ENCODE measurements around the gene PVALB. TPM values are rescaled to one million over a fixed set of nuclear protein-coding genes. Genes with fewer than 3 reads are reported as not detected.

The PVALB gene, protein sequence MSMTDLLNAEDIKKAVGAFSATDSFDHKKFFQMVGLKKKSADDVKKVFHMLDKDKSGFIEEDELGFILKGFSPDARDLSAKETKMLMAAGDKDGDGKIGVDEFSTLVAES
- polyA plus RNA-seq (2013), result 0.11 and 0.40 TPM in 2 replicates

DNA sequence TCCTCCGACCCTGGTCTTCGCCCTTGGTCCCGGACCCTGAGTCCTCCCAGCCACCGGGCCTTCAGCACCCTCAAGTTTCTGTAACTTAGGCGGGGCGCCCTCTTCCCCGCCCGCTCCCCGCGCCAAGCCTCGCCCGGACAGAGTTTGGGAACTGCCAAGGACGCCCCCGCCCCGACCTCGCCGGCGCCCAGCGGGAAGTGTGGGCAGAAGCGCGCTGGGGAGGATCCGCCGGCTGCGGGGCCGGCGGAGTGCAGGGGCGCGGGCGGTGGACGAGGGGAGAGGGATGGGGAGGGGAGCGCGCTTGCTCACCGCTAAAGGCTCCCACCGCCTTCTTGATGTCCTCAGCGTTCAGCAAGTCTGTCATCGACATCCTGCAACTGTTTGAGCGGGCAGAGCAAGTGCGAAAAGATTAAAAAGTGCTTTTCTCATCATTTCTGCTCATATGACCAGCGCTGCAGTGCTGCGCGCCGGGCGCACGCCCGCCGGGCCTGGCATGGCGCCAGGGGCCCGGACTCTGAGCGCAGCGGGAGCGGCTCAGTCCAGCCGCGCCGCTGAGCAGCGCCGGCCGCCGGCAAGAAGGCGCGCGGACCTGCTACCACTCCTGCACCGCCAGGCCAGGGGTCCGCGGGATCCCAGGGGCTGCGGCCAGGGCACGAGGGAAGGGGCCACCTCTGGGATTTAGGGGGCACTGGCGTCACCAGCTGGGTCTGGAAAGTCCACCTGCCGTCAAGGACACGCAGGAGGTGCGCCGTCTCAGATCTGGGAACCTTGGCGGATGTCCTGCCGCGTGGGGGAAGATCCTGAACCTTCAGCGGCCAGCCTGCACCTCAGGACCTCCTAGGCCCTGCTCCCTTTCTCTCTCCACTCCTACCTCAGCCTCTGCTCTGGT lies at the start of gene PVALB:
PVALB (minus strand) TSS at position 400 of the 889 bp plus-strand sequence; CDS start at position 370, 30 bp downstream.
- Histone ChIP-seq H2AK5ac (ENCODE audit: low read length) (no peak within 1 kb of the TSS), H3K79me1 (ENCODE audit: low read length) (no peaks in the 10 kb centered on the region), H3K36me3 (ENCODE audit: control insufficient read depth in 1 of 2, insufficient read depth in 2 of 2, low read length in 2 of 2) (no peaks in the 10 kb centered on the region), H3K79me2 (ENCODE audit: control insufficient read depth, insufficient read depth, low read length, poor library complexity) (no peaks in the 10 kb centered on the region), H3K9ac (ENCODE audit: low read length) (no peak within 1 kb of the TSS), H4K12ac (ENCODE audit: low read depth, low read length) (no peak within 1 kb of the TSS), H2BK5ac (ENCODE audit: low read depth, low read length, poor library complexity) (no peak within 1 kb of the TSS), H3K4me3 (ENCODE audit: low read depth, low read length) (no peak within 1 kb of the TSS), H3K18ac (ENCODE audit: low read length) (no peak within 1 kb of the TSS), H3K4ac (ENCODE audit: low read depth, low read length) (no peak within 1 kb of the TSS), H2AFZ (ENCODE audit: insufficient read depth, low read length, poor library complexity) (no peak within 1 kb of the TSS), H3K23ac (ENCODE audit: low read length) (no peak within 1 kb of the TSS), H4K91ac (ENCODE audit: low read depth, low read length) (no peak within 1 kb of the TSS), H3K27ac (ENCODE audit: low read depth, low read length) (no peak within 1 kb of the TSS), H3K27me3 (ENCODE audit: insufficient read depth, low read length) (peaks cover 38% of the 10 kb centered on the region), H3K4me1 (ENCODE audit: control insufficient read depth in 1 of 2, insufficient read depth in 2 of 2, low read length in 2 of 2) (peaks cover 0 to 4% of the 10 kb centered on the region in 2 experiments), H3K14ac (ENCODE audit: low read length) (no peak within 1 kb of the TSS), H3K4me2 (ENCODE audit: low read length) (no peak within 1 kb of the TSS), H2BK120ac (ENCODE audit: insufficient read depth, low read length, poor library complexity) (no peak within 1 kb of the TSS), H2BK12ac (ENCODE audit: low read length) (no peak within 1 kb of the TSS), H3K9me3 (ENCODE audit: insufficient read depth, low read depth, low read length) (peaks cover 5% of the 10 kb centered on the region), H4K8ac (ENCODE audit: low read depth, low read length) (no peak within 1 kb of the TSS)
- DNase-seq, result peak in 1 of 2 donors; percentile 38
- no CpG with 5 or more reads among the region's 75 CpGs for WGBS (ENCODE audit: extremely low coverage, insufficient coverage, insufficient read length)

DNA sequence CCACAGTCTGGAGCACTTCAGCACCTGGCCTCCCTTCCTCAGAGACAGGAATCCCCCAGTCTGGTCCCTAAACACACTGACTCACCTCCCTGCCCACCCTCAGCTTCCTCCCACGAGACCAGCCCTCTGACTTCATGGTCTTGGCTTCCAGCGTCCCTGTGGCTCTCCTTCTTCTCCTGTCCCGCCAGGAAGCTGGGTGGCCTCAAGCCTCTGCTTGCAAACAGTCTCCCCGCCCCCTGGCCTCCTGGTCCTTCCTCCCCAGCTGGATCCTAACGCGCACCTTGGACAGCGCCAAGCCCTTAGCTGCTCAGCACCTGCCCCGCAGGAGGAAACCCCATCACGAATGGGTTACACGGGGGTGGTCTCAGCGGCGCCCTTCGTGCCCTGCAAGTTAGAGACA lies 48.5 kb upstream of the PVALB start:
- no peaks in the 10 kb centered on the region for H3K79me1 ChIP-seq (ENCODE audit: low read length)
- H3K9me3 ChIP-seq (ENCODE audit: insufficient read depth, low read depth, low read length), result peaks cover 4% of the 10 kb centered on the region
- DNase-seq, result peak; percentile 38 to 45
- H2BK5ac ChIP-seq (ENCODE audit: low read depth, low read length, poor library complexity), result no peak overlapping the region
- H4K12ac ChIP-seq (ENCODE audit: low read depth, low read length), result no peak overlapping the region
- H4K91ac ChIP-seq (ENCODE audit: low read depth, low read length), result no peak overlapping the region
- H3K18ac ChIP-seq (ENCODE audit: low read length), result no peak overlapping the region
- H3K23ac ChIP-seq (ENCODE audit: low read length), result no peak overlapping the region
- WGBS (ENCODE audit: extremely low coverage, insufficient coverage, insufficient read length), result no CpG with 5 or more reads among the region's 13 CpGs
- H2BK12ac ChIP-seq (ENCODE audit: low read length), result no peak overlapping the region
- H4K8ac ChIP-seq (ENCODE audit: low read depth, low read length), result no peak overlapping the region
- no peak overlapping the region for H3K14ac ChIP-seq (ENCODE audit: low read length)
- no peak overlapping the region for H3K4me3 ChIP-seq (ENCODE audit: low read depth, low read length)
- H3K4ac ChIP-seq (ENCODE audit: low read depth, low read length), result no peak overlapping the region
- no peak overlapping the region for H2AK5ac ChIP-seq (ENCODE audit: low read length)
- H2AFZ ChIP-seq (ENCODE audit: insufficient read depth, low read length, poor library complexity), result no peak overlapping the region
- no peak overlapping the region for H3K9ac ChIP-seq (ENCODE audit: low read length)
- H3K27me3 ChIP-seq (ENCODE audit: insufficient read depth, low read length), result no peaks in the 10 kb centered on the region
- H2BK120ac ChIP-seq (ENCODE audit: insufficient read depth, low read length, poor library complexity), result no peak overlapping the region
- no peak overlapping the region for H3K27ac ChIP-seq (ENCODE audit: low read depth, low read length)
- no peak overlapping the region for H3K4me2 ChIP-seq (ENCODE audit: low read length)
- no peaks in the 10 kb centered on the region for H3K4me1 ChIP-seq (ENCODE audit: control insufficient read depth in 1 of 2, insufficient read depth in 2 of 2, low read length in 2 of 2)
- no peaks in the 10 kb centered on the region for H3K79me2 ChIP-seq (ENCODE audit: control insufficient read depth, insufficient read depth, low read length, poor library complexity)
- H3K36me3 ChIP-seq (ENCODE audit: control insufficient read depth in 1 of 2, insufficient read depth in 2 of 2, low read length in 2 of 2), result no peaks in the 10 kb centered on the region

DNA sequence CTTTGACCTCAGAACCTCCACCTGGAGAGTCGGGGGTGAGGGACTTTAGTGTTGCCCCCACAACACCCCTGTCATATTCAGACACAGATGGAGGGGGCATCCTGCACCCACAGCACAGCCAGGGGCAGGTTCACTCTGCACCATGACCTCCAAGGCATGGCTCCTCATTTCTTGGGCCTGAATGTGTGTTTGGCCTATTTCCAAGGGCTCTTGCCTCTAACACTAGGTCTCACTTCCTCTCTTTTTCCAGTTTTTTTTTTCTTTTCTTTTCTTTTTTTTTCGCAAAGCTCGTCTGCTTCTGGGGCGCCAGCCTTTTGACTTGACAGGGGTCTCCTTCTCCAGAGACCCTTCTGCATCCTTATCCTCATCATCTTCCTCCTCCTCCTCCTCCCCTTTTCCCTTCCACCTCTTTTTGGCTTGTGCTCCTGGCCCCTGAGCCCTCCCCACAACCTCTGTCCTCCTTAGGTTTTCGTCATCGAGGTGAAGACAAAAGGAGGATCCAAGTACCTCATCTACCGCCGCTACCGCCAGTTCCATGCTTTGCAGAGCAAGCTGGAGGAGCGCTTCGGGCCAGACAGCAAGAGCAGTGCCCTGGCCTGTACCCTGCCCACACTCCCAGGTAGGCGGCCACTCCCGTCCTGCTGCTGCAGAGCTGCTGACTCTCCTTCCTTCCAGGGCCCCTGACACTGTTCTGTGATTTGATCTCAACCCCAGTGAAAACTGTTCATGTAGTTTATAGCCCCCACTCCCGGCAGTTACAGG lies 47.8 kb upstream of the PVALB start:
- Histone ChIP-seq H3K9me3 (ENCODE audit: insufficient read depth, low read depth, low read length) (peaks cover 4% of the 10 kb centered on the region), H4K8ac (ENCODE audit: low read depth, low read length) (no peak overlapping the region), H3K23ac (ENCODE audit: low read length) (no peak overlapping the region), H3K14ac (ENCODE audit: low read length) (no peak overlapping the region), H3K4me3 (ENCODE audit: low read depth, low read length) (no peak overlapping the region), H2BK5ac (ENCODE audit: low read depth, low read length, poor library complexity) (no peak overlapping the region), H3K18ac (ENCODE audit: low read length) (no peak overlapping the region), H2BK120ac (ENCODE audit: insufficient read depth, low read length, poor library complexity) (no peak overlapping the region), H4K12ac (ENCODE audit: low read depth, low read length) (no peak overlapping the region), H3K4ac (ENCODE audit: low read depth, low read length) (no peak overlapping the region), H3K4me2 (ENCODE audit: low read length) (no peak overlapping the region), H2AFZ (ENCODE audit: insufficient read depth, low read length, poor library complexity) (no peak overlapping the region), H3K9ac (ENCODE audit: low read length) (no peak overlapping the region), H3K79me2 (ENCODE audit: control insufficient read depth, insufficient read depth, low read length, poor library complexity) (no peaks in the 10 kb centered on the region), H3K4me1 (ENCODE audit: control insufficient read depth in 1 of 2, insufficient read depth in 2 of 2, low read length in 2 of 2) (no peaks in the 10 kb centered on the region), H4K91ac (ENCODE audit: low read depth, low read length) (no peak overlapping the region), H3K27ac (ENCODE audit: low read depth, low read length) (no peak overlapping the region), H3K36me3 (ENCODE audit: control insufficient read depth in 1 of 2, insufficient read depth in 2 of 2, low read length in 2 of 2) (no peaks in the 10 kb centered on the region), H3K27me3 (ENCODE audit: insufficient read depth, low read length) (no peaks in the 10 kb centered on the region), H2AK5ac (ENCODE audit: low read length) (no peak overlapping the region), H3K79me1 (ENCODE audit: low read length) (no peaks in the 10 kb centered on the region), H2BK12ac (ENCODE audit: low read length) (no peak overlapping the region)
- no CpG with 5 or more reads among the region's 14 CpGs for WGBS (ENCODE audit: extremely low coverage, insufficient coverage, insufficient read length)
- DNase-seq, result no peak

DNA sequence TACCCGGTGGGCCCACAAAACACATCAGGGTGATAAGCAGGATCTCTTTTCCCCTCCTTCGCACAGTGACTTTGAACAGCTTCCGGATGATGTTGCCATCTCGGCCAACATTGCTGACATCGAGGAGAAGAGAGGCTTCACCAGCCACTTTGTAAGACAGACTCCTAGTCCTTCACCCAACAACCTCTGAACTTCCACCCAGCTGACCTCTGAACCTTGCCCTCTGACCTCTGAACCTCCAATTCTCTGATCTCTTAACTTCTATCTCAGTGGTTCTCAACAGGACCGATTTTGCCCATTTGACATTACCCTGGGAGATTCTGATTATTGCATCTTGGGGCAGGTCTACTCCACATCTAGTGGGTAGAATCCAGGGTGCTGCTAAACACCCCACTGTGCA lies 47.1 kb upstream of the PVALB start:
- no peak overlapping the region for H4K12ac ChIP-seq (ENCODE audit: low read depth, low read length)
- no peaks in the 10 kb centered on the region for H3K4me1 ChIP-seq (ENCODE audit: control insufficient read depth in 1 of 2, insufficient read depth in 2 of 2, low read length in 2 of 2)
- no peak overlapping the region for H3K9ac ChIP-seq (ENCODE audit: low read length)
- H2BK12ac ChIP-seq (ENCODE audit: low read length), result no peak overlapping the region
- no peak for DNase-seq
- no CpG with 5 or more reads among the region's 6 CpGs for WGBS (ENCODE audit: extremely low coverage, insufficient coverage, insufficient read length)
- H4K91ac ChIP-seq (ENCODE audit: low read depth, low read length), result no peak overlapping the region
- no peak overlapping the region for H3K27ac ChIP-seq (ENCODE audit: low read depth, low read length)
- no peak overlapping the region for H3K4me2 ChIP-seq (ENCODE audit: low read length)
- no peak overlapping the region for H3K4ac ChIP-seq (ENCODE audit: low read depth, low read length)
- no peak overlapping the region for H3K18ac ChIP-seq (ENCODE audit: low read length)
- H2BK120ac ChIP-seq (ENCODE audit: insufficient read depth, low read length, poor library complexity), result no peak overlapping the region
- H3K9me3 ChIP-seq (ENCODE audit: insufficient read depth, low read depth, low read length), result peaks cover 4% of the 10 kb centered on the region
- H2BK5ac ChIP-seq (ENCODE audit: low read depth, low read length, poor library complexity), result no peak overlapping the region
- H3K14ac ChIP-seq (ENCODE audit: low read length), result no peak overlapping the region
- no peak overlapping the region for H2AK5ac ChIP-seq (ENCODE audit: low read length)
- no peaks in the 10 kb centered on the region for H3K79me2 ChIP-seq (ENCODE audit: control insufficient read depth, insufficient read depth, low read length, poor library complexity)
- H3K4me3 ChIP-seq (ENCODE audit: low read depth, low read length), result no peak overlapping the region
- H3K23ac ChIP-seq (ENCODE audit: low read length), result no peak overlapping the region
- no peak overlapping the region for H4K8ac ChIP-seq (ENCODE audit: low read depth, low read length)
- no peak overlapping the region for H2AFZ ChIP-seq (ENCODE audit: insufficient read depth, low read length, poor library complexity)
- no peaks in the 10 kb centered on the region for H3K79me1 ChIP-seq (ENCODE audit: low read length)
- H3K36me3 ChIP-seq (ENCODE audit: control insufficient read depth in 1 of 2, insufficient read depth in 2 of 2, low read length in 2 of 2), result no peaks in the 10 kb centered on the region
- H3K27me3 ChIP-seq (ENCODE audit: insufficient read depth, low read length), result no peaks in the 10 kb centered on the region

Data from trophoblast cell (in vitro differentiated cells and primary cell).